ENCODE results near the gene ADD2.
"Not testable (repeated sequence)": the region's sequence is repeated elsewhere in the genome, so short reads cannot be mapped to it uniquely, and the experiment has no call there.

- TF ChIP-seq CTCF (IDR thresholded peaks at IDR 0.05); ZFX (IDR thresholded peaks at IDR 0.05; ENCODE audit: borderline replicate concordance): not testable (repeated sequence)
These were observed 146.5 kb downstream of the ADD2 start for GRCh38 chr2:70621536-70621935.
